CD14-positive monocyte (primary cell): ENCODE measurements around the gene CETP. TPM values are rescaled to one million over a fixed set of nuclear protein-coding genes. Genes with fewer than 3 reads are reported as not detected.
"Not testable (repeated sequence)": the region's sequence is repeated elsewhere in the genome, so short reads cannot be mapped to it uniquely, and the experiment has no call there.

Experiments
- DNase-seq, 3 donors: peaks; one replicate each; pipeline ENCODE4 v3.0.0-alpha.2; 2011 to 2022
- H2AFZ ChIP-seq: 2 replicates; pipeline ENCODE4 v1.6.0; 2012; ENCODE audit warnings: mild to moderate bottlenecking, low read depth, low read length, inconsistent platforms; ENCODE audit not compliant: insufficient read depth, poor library complexity, severe bottlenecking
- H3K27ac ChIP-seq, 2 donors: 1 replicate in 1 of 2; 2 replicates in 1 of 2; pipeline ENCODE4 v1.5.1; 2012 to 2013; ENCODE audit warnings: low read length in 2 of 2, control low read depth in 1 of 2, inconsistent platforms in 1 of 2, low read depth in 1 of 2, mild to moderate bottlenecking in 1 of 2
- H3K27me3 ChIP-seq, 2 donors: one replicate each; pipeline versions ENCODE4 v1.6.0 to v1.6.1; 2011 to 2013; ENCODE audit warnings: low read length in 2 of 2; ENCODE audit not compliant: control insufficient read depth in 2 of 2, insufficient read depth in 2 of 2
- H3K36me3 ChIP-seq, 2 donors: replicated peaks in 1 of 2; 1 replicate in 1 of 2; 2 replicates in 1 of 2; pipeline versions ENCODE4 v1.5.1 to v1.6.1; 2012 to 2013; ENCODE audit warnings: low read length in 2 of 2, control low read depth in 1 of 2, inconsistent platforms in 1 of 2, mild to moderate bottlenecking in 1 of 2; ENCODE audit not compliant: insufficient read depth in 2 of 2, control insufficient read depth in 1 of 2
- H3K4me1 ChIP-seq, 2 donors: 1 replicate in 1 of 2; 2 replicates in 1 of 2; pipeline versions ENCODE4 v1.5.1 to v1.6.1; 2012 to 2013; ENCODE audit warnings: low read length in 2 of 2, control low read depth in 1 of 2, inconsistent platforms in 1 of 2, mild to moderate bottlenecking in 1 of 2, moderate library complexity in 1 of 2; ENCODE audit not compliant: insufficient read depth in 2 of 2, control insufficient read depth in 1 of 2
- H3K4me2 ChIP-seq: replicated peaks from 2 replicates; pipeline ENCODE3; 2012; ENCODE audit warnings: low read length, moderate library complexity, mild to moderate bottlenecking; ENCODE audit not compliant: poor library complexity, severe bottlenecking; ENCODE audit errors: extremely low read depth
- H3K4me3 ChIP-seq, 3 experiments: fragments of 200-600 bp in 1 of 3; sonication (generic) in 1 of 3; replicated peaks in 1 of 3; 1 replicate in 2 of 3; 2 replicates in 1 of 3; pipeline ENCODE4 v1.5.1; 2011 to 2013; ENCODE audit warnings: low read length in 3 of 3, mild to moderate bottlenecking in 3 of 3, control low read depth in 2 of 3, low read depth in 2 of 3, inconsistent platforms in 1 of 3, moderate library complexity in 1 of 3
- H3K79me2 ChIP-seq: 2 replicates; pipeline ENCODE4 v1.6.0; 2012; ENCODE audit warnings: mild to moderate bottlenecking, control low read depth, inconsistent platforms, low read length, moderate library complexity; ENCODE audit not compliant: insufficient read depth
- H3K9ac ChIP-seq: 2 replicates; pipeline ENCODE4 v1.6.0; 2017; ENCODE audit warnings: low read length, mild to moderate bottlenecking; ENCODE audit not compliant: insufficient read depth, poor library complexity, severe bottlenecking
- H3K9me3 ChIP-seq, 2 donors: replicated peaks in 1 of 2; 1 replicate in 1 of 2; 2 replicates in 1 of 2; pipeline versions ENCODE4 v1.5.1 to v1.6.1; 2012 to 2013; ENCODE audit warnings: low read length in 2 of 2, control low read depth in 1 of 2; ENCODE audit not compliant: control insufficient read depth in 1 of 2, insufficient read depth in 1 of 2
- H4K20me1 ChIP-seq: 2 replicates; pipeline ENCODE4 v1.6.0; 2012; ENCODE audit warnings: mild to moderate bottlenecking, low read length, control low read depth, moderate library complexity; ENCODE audit not compliant: insufficient read depth
- H3K27ac Mint-ChIP-seq, 7 donors: one replicate each; pipeline ENCODE4 v1.8.0; 2020; ENCODE audit warnings: mild to moderate bottlenecking in 7 of 7, mixed read lengths in 7 of 7, moderate library complexity in 6 of 7, inconsistent platforms in 2 of 7
- H3K27me3 Mint-ChIP-seq, 3 donors: one replicate each; pipeline ENCODE4 v1.8.0; 2021 to 2022; ENCODE audit warnings: low read depth in 3 of 3, mild to moderate bottlenecking in 3 of 3, mixed read lengths in 3 of 3, moderate library complexity in 3 of 3, inconsistent platforms in 1 of 3
- H3K36me3 Mint-ChIP-seq, 2 donors: one replicate each; pipeline ENCODE4 v1.8.0; 2020; ENCODE audit warnings: mixed read lengths in 2 of 2, inconsistent platforms in 1 of 2, mild to moderate bottlenecking in 1 of 2
- H3K4me1 Mint-ChIP-seq: one replicate; pipeline ENCODE4 v1.8.0; 2020; ENCODE audit warnings: mild to moderate bottlenecking, mixed read lengths
- H3K4me3 Mint-ChIP-seq, 2 donors: one replicate each; pipeline ENCODE4 v1.8.0; 2020; ENCODE audit warnings: mild to moderate bottlenecking in 2 of 2, mixed read lengths in 2 of 2, moderate library complexity in 1 of 2
- H3K9me3 Mint-ChIP-seq, 7 donors: one replicate each; pipeline ENCODE4 v1.8.0; 2020 to 2022; ENCODE audit warnings: mixed read lengths in 7 of 7, mild to moderate bottlenecking in 6 of 7, moderate library complexity in 6 of 7, inconsistent platforms in 2 of 7
- WGBS: methylation state at CpG from one replicate; pipeline ENCODE4 v1.1.5; 2013; ENCODE audit warnings: missing lambda C conversion rate; ENCODE audit not compliant: insufficient coverage; 5-methylcytosine and 5-hydroxymethylcytosine counted together
- intact Hi-C, 2 donors: fragments of 100-400 bp; cut with micrococcal nuclease; formaldehyde crosslinking; loops; one replicate each; pipeline versions ENCODE4 v1.15.0 to v1.15.1; 2023
- polyA plus RNA-seq, 3 donors: library from polyadenylated mRNA; depleted of rRNA in 1 of 3; unstranded in 2 of 3; stranded (reverse) in 1 of 3; fragments of 300-500 nt in 2 of 3; fragments of >200 nt in 1 of 3; fragmentation: Illumina TruSeq in 2 of 3; gene quantifications; 1 replicate in 2 of 3; 2 replicates in 1 of 3; pipeline ENCODE4 v1.2.3, GENCODE V29; 2012 to 2021
- TF ChIP-seq, protein P1 (sequence below): fragments of 200-600 bp; IDR thresholded peaks from one replicate; pipeline ENCODE4 v1.8.0; 2022; ENCODE audit warnings: antibody characterized with exemption, mild to moderate bottlenecking

The CETP gene
- polyA plus RNA-seq, 3 donors = 0.61 to 2.1 (median 1.3) TPM

GRCh38 chr16:56934599-56935145 is 27.1 kb upstream of the CETP start:
- Mint-ChIP-seq H3K36me3 (peaks cover 54 to 64% of the 10 kb centered on the region in 2 donors), H3K4me3 (peak overlapping the region; percentile 97 to 98), H3K27ac (peak overlapping the region in 4 of 7 donors; percentile 17 to 46 (median 34)), H3K4me1 (peaks cover 40% of the 10 kb centered on the region)
- H3K27me3 ChIP-seq, H3K9me3 Mint-ChIP-seq, H2AFZ ChIP-seq, H3K27me3 Mint-ChIP-seq, H3K9ac ChIP-seq, H3K9me3 ChIP-seq, DNase-seq: not testable (repeated sequence)
- intact Hi-C loops = loop anchor here (5.0 to 10.0 kb wide), 3 partner anchors 60 to 253 kb away; partner anchors contain the start of genes PSME3IP1 (in 1 of the 2), RSPRY1 (in 1 of the 2) and SLC12A3 (in 1 of the 2)
- peaks cover 46 to 64% of the 10 kb centered on the region in 2 donors for H3K36me3 ChIP-seq
- peak overlapping the region; percentile 94 for H3K4me2 ChIP-seq
- H3K4me1 ChIP-seq = peaks cover 30 to 41% of the 10 kb centered on the region in 2 donors
- H3K27ac ChIP-seq = peak overlapping the region in 1 of 2 donors; percentile 99
- peaks cover 76% of the 10 kb centered on the region for H3K79me2 ChIP-seq
- WGBS = no CpG with 5 or more reads among the region's 8 CpGs
- H3K4me3 ChIP-seq = peak overlapping the region; percentile 94 to 97 (median 96)
- peaks cover 76% of the 10 kb centered on the region for H4K20me1 ChIP-seq

DNA sequence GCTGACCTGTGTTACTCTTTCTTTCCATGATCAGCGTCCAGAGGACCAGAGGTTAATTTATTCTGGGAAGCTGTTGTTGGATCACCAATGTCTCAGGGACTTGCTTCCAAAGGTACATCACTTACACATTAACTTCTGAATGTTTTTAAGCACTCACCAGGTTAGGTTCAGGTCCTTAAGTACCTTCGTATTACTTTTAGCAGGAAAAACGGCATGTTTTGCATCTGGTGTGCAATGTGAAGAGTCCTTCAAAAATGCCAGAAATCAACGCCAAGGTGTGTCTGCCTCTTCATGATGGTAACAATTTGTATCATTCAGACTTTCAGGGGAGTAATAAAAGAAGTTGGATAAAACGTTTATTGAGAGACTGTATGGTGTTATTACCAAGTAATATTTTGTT is 26.5 kb upstream of the CETP start:
- intact Hi-C loops = loop anchor here in 1 of 2 donors (10.0 kb wide), 1 partner anchor 60 kb away; no protein-coding TSS in a partner anchor
- Mint-ChIP-seq H3K9me3 (peaks cover 0 to 2% (median 0%) of the 10 kb centered on the region in 7 donors), H3K27ac (peak overlapping the region in 1 of 7 donors; percentile 25), H3K36me3 (peaks cover 59 to 69% of the 10 kb centered on the region in 2 donors), H3K4me1 (peaks cover 40% of the 10 kb centered on the region), H3K27me3 (no peaks in the 10 kb centered on the region), H3K4me3 (peak overlapping the region in 1 of 2 donors; percentile 1)
- Histone ChIP-seq H3K79me2 (peaks cover 82% of the 10 kb centered on the region), H3K9ac (no peak overlapping the region), H3K4me2 (peak overlapping the region; percentile 94), H4K20me1 (peaks cover 81% of the 10 kb centered on the region), H3K9me3 (no peaks in the 10 kb centered on the region), H3K27ac (no peak overlapping the region), H3K4me1 (peaks cover 30 to 41% of the 10 kb centered on the region in 2 donors), H3K4me3 (peak overlapping the region in 1 of 3 experiments; percentile 97), H3K36me3 (peaks cover 52 to 70% of the 10 kb centered on the region in 2 donors), H3K27me3 (no peaks in the 10 kb centered on the region), H2AFZ (no peak overlapping the region)
- 94% methylated on average over 3 of the region's 5 CpGs for WGBS
- DNase-seq = no peak
- TF ChIP-seq, protein P1, sequence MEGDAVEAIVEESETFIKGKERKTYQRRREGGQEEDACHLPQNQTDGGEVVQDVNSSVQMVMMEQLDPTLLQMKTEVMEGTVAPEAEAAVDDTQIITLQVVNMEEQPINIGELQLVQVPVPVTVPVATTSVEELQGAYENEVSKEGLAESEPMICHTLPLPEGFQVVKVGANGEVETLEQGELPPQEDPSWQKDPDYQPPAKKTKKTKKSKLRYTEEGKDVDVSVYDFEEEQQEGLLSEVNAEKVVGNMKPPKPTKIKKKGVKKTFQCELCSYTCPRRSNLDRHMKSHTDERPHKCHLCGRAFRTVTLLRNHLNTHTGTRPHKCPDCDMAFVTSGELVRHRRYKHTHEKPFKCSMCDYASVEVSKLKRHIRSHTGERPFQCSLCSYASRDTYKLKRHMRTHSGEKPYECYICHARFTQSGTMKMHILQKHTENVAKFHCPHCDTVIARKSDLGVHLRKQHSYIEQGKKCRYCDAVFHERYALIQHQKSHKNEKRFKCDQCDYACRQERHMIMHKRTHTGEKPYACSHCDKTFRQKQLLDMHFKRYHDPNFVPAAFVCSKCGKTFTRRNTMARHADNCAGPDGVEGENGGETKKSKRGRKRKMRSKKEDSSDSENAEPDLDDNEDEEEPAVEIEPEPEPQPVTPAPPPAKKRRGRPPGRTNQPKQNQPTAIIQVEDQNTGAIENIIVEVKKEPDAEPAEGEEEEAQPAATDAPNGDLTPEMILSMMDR = no peak
